Effector memory CD8-positive, alpha-beta T cell (primary cell): ENCODE data around the gene NPAS1.

Source experiments
- ATAC-seq: fragments of 150-1000 bp; cut with Tn5 transposase; replicated peaks from 2 replicates; pipeline ENCODE4 v1.10.0; 2021; ENCODE audit warnings: mild to moderate bottlenecking, moderate library complexity
- DNase-seq, 3 experiments: peaks; one replicate each; pipeline ENCODE4 v3.0.0; 2021
- H3K27ac Mint-ChIP-seq, 2 donors: one replicate each; pipeline ENCODE4 v1.8.0; 2022; ENCODE audit warnings: mild to moderate bottlenecking in 2 of 2, mixed read lengths in 2 of 2, moderate library complexity in 2 of 2
- H3K27me3 Mint-ChIP-seq, 2 donors: one replicate each; pipeline ENCODE4 v1.8.0; 2022; ENCODE audit warnings: mixed read lengths in 2 of 2
- H3K36me3 Mint-ChIP-seq: one replicate; pipeline ENCODE4 v1.8.0; 2022; ENCODE audit warnings: mild to moderate bottlenecking, moderate library complexity, mixed read lengths; ENCODE audit not compliant: insufficient read depth
- H3K4me1 Mint-ChIP-seq, 2 donors: one replicate each; pipeline ENCODE4 v1.8.0; 2022; ENCODE audit warnings: low read depth in 2 of 2, mixed read lengths in 2 of 2
- H3K4me3 Mint-ChIP-seq, 2 donors: one replicate each; pipeline ENCODE4 v1.8.0; 2022; ENCODE audit warnings: mild to moderate bottlenecking in 2 of 2, mixed read lengths in 2 of 2, moderate library complexity in 2 of 2
- H3K9me3 Mint-ChIP-seq, 2 donors: one replicate each; pipeline ENCODE4 v1.8.0; 2022; ENCODE audit warnings: mixed read lengths in 2 of 2

Gene NPAS1

DNA sequence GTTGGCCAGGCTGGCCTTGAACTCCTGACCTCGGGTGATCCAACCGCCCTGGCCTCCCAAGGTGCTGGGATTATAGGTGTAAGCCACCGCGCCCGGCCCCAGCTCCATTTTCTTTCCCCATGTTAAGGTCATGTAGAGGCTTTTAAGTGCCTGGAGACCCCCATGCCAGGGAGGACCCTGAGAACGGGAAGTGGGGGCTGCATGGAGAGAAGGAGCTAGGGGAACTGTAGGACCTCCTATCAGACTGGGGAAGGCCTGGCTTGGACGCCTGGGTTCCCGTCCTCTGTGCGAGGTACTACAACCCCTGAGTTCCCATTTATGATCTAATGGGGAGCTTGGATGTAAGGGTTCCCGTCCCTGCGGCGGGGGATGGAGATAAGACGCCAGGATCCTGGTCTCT is 714 bp upstream of the NPAS1 start:
- H3K36me3 Mint-ChIP-seq: peaks cover 3% of the 10 kb centered on the region
- no peak for ATAC-seq
- H3K27me3 Mint-ChIP-seq: peaks cover 32 to 52% of the 10 kb centered on the region in 2 donors
- H3K27ac Mint-ChIP-seq: no peak overlapping the region
- no peak for DNase-seq
- H3K9me3 Mint-ChIP-seq: no peaks in the 10 kb centered on the region
- peaks cover 6 to 12% of the 10 kb centered on the region in 2 donors for H3K4me1 Mint-ChIP-seq
- peak overlapping the region; percentile 38 to 54 for H3K4me3 Mint-ChIP-seq

DNA sequence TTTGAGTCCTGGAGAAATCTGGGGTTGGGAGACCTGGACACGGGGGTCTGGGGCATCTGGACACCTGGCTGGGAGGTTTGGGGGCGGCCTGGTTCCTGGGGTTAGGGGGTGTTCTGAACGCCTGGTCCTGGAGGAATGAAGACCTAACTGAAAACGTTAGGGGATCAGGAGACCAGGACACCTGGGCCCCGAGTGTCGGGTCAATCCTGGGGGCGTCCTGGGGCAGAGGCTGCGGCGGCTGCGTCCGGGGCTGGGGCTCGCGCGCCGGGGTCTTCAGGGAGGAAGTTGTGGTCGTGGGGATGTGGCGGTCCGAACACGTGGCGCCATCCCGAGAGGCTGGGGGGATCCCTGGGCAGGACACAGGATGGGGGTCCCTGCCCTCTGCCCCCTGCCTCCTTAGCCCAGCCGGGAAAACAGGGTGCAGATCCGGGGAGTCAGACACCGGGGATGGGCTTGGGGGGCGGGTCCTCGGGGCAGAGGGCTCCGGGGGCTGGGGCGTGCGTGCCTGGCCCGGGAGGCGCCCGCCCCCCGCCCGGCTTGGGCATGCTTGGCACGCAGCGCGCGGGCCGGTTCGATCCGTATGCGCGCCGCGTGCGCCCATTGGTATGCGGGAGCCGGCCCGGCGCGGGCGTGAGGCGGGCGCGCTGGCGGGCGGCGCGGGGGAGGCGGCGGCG is 632 bp downstream of the NPAS1 start:
- ATAC-seq: peak; percentile 34

DNA sequence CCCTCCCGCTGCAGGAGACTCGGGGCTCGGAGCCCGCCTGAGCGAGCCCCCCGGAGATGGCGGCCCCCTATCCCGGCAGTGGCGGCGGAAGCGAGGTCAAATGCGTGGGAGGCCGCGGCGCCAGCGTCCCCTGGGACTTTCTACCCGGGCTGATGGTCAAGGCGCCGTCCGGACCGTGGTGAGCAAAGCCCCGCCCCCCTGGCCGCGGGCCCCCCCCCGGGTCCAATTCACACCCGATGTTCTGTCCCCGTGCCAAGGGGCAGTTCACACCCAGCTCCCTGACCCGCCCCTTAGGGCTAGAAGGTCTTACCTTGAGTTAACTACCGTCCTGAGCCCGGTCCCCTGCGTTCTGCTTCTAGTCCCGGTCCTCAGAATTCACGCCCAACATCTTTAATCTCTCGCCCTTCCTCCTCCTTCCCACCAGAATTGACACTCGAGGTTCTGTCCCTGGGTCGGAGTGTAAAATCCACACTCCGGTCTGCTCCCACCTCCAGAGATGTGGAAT is 1.4 kb downstream of the NPAS1 start:
- no peak for ATAC-seq
- DNase-seq: no peak
- Mint-ChIP-seq H3K27ac (no peak overlapping the region), H3K4me1 (peaks cover 7 to 12% of the 10 kb centered on the region in 2 donors), H3K9me3 (no peaks in the 10 kb centered on the region), H3K27me3 (peaks cover 36 to 73% of the 10 kb centered on the region in 2 donors), H3K4me3 (peak overlapping the region; percentile 59 to 61), H3K36me3 (peaks cover 3% of the 10 kb centered on the region)

More for the DNA sequence above, 632 bp downstream of the NPAS1 start:
- DNase-seq: no peak
- Mint-ChIP-seq H3K27me3 (peaks cover 32 to 65% of the 10 kb centered on the region in 2 donors), H3K9me3 (no peaks in the 10 kb centered on the region), H3K36me3 (peaks cover 3% of the 10 kb centered on the region), H3K4me3 (peak overlapping the region; percentile 50 to 63), H3K4me1 (peaks cover 6 to 12% of the 10 kb centered on the region in 2 donors), H3K27ac (peak overlapping the region in 1 of 2 donors; percentile 51)

DNA sequence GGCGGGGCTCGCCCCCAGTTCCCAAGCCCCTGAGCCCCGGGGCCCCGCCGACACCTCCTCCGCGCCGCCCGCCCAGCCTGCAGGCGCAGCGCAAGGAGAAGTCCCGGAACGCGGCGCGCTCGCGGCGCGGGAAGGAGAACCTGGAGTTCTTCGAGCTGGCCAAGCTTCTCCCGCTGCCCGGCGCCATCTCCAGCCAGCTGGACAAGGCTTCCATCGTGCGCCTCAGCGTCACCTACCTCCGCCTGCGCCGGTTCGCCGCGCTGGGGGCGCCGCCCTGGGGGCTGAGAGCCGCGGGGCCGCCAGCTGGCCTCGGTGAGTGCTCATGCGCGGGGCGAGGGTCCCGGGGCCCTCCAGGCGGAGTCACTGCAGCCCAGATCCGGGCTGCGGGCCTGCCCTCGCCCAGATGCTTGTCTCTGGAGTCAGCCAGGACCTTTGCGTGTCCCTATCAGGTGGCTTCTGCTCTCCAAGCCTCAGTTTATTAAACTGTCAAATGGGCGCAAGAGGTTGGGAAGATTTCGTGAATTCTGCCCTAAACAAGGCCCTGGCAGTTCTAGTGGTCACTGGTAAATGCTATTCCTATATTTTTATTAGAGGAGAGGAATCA is 2.0 kb downstream of the NPAS1 start:
- H3K4me1 Mint-ChIP-seq: peaks cover 10 to 12% of the 10 kb centered on the region in 2 donors
- peak overlapping the region; percentile 59 to 61 for H3K4me3 Mint-ChIP-seq
- no peaks in the 10 kb centered on the region for H3K9me3 Mint-ChIP-seq
- no peak overlapping the region for H3K27ac Mint-ChIP-seq
- peaks cover 3% of the 10 kb centered on the region for H3K36me3 Mint-ChIP-seq
- no peak for ATAC-seq
- H3K27me3 Mint-ChIP-seq: peaks cover 42 to 79% of the 10 kb centered on the region in 2 donors
- no peak for DNase-seq

DNA sequence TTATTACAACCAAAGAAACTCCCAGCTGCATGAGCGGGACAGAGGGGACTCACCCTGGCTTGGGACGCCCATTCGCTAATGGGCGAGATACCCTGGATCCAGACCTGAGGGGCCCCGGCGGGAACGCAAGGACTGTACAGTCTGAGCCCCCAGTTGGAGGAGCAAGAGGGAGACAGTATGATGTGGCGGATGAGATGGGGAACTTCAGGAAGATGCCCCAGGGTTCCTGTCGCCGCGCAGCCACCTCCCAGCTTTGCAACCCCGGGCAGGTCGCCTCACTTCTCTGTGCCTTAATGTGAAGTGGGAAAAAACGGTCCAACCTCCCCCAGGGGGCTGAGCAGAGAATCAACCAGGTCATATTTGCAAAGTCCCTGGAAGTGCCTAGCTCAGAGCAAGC is 2.5 kb downstream of the NPAS1 start:
- no peak overlapping the region for H3K27ac Mint-ChIP-seq
- peak overlapping the region in 1 of 2 donors; percentile 12 for H3K4me3 Mint-ChIP-seq
- DNase-seq (no peak), ATAC-seq (no peak)
- H3K27me3 Mint-ChIP-seq: peaks cover 47 to 84% of the 10 kb centered on the region in 2 donors
- no peaks in the 10 kb centered on the region for H3K9me3 Mint-ChIP-seq
- peaks cover 10 to 12% of the 10 kb centered on the region in 2 donors for H3K4me1 Mint-ChIP-seq
- peaks cover 3% of the 10 kb centered on the region for H3K36me3 Mint-ChIP-seq

DNA sequence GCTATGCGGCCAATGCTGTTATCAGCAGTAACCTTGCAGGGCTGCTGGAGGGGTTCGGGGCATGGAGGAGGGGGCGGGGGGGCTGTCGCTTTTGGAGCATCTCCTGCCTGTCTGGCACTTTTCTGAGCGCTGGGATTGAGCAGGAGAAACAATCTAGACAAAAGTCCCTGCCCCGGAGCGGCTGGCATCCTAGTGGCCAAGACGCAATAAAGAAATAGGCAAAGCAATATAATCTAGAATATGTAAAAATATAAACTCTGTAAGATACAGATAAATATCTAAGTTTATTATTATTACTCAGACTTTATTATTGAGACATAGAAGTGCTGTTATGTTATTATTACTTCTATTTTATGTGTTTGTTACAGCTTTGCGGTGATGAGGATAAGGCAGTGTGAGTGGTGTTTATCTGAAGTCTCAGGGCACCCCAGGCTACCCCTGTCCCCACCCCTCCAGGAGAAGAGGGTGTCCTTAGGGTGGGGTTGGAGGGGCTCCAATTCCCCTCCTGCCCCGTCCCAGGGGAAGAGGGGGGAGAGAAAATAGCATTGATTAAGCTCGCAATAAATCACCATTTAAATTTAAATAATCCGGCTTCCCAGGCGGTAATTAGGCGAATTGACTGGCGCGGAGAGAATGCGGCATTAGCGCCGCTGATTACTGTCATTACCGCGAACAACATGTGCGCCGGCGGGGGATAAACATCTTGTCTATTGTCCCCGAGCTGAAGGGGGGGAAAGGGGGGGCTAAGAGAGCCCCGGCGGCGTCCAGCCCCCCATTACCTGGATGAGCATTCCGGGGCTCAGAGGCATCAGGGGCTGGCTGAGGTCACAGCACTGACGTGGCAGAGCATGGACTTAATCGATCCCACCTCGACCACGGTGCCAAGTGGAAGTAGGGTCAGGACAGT is 3.2 kb downstream of the NPAS1 start:
- peaks cover 54 to 91% of the 10 kb centered on the region in 2 donors for H3K27me3 Mint-ChIP-seq
- H3K27ac Mint-ChIP-seq: no peak overlapping the region
- DNase-seq (no peak), ATAC-seq (no peak)
- H3K36me3 Mint-ChIP-seq: peaks cover 7% of the 10 kb centered on the region
- peaks cover 14 to 15% of the 10 kb centered on the region in 2 donors for H3K4me1 Mint-ChIP-seq
- peak overlapping the region; percentile 12 to 45 for H3K4me3 Mint-ChIP-seq
- H3K9me3 Mint-ChIP-seq: no peaks in the 10 kb centered on the region

DNA sequence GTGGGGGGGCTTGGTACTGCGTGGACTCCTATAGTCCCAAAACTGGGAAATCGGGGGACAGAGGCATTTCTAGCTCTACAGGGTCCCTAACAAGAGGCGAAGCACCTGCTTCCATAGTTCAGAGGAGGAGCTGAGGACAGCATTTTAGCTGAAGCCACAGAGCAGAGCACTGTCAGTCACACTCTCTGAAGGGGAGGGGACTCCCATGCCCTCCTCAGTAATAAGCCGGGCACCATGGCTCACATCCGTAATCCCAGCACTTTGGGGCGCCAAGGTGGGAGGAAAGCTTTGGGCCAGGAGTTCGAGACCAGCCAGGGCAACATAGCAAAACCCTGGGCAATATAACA is 3.8 kb downstream of the NPAS1 start:
- Mint-ChIP-seq H3K27ac (no peak overlapping the region), H3K27me3 (peaks cover 59 to 95% of the 10 kb centered on the region in 2 donors)
- DNase-seq: no peak

DNA sequence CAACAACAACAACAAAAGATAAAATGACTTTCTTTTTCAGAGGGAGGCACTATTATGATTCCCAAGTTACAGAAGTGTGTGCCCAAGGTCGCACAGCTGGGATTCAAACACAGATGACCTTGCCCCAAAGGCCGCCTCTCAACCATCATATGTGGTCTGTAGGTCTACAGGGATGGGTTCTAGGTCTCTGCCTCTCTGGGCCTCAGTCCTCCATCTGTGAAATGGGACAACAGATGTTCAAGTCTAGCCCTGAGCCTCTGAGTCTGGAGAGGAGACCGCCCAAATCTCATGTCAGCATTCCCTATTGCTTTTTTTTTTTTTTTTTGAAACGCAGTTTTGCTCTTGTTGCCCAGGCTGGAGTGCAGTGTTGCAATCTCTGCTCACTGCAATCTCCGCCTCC is 4.9 kb downstream of the NPAS1 start:
- no peak for DNase-seq
- no peaks in the 10 kb centered on the region for H3K9me3 Mint-ChIP-seq
- no peak overlapping the region for H3K4me3 Mint-ChIP-seq
- H3K4me1 Mint-ChIP-seq: peaks cover 15% of the 10 kb centered on the region in 2 donors
- no peak for ATAC-seq
- H3K27me3 Mint-ChIP-seq: peaks cover 56 to 95% of the 10 kb centered on the region in 2 donors
- peaks cover 4% of the 10 kb centered on the region for H3K36me3 Mint-ChIP-seq
- no peak overlapping the region for H3K27ac Mint-ChIP-seq

More for the DNA sequence above, 3.8 kb downstream of the NPAS1 start:
- peaks cover 7% of the 10 kb centered on the region for H3K36me3 Mint-ChIP-seq
- no peaks in the 10 kb centered on the region for H3K9me3 Mint-ChIP-seq
- ATAC-seq: no peak
- H3K4me3 Mint-ChIP-seq: peak overlapping the region in 1 of 2 donors; percentile 45
- peaks cover 15% of the 10 kb centered on the region in 2 donors for H3K4me1 Mint-ChIP-seq

DNA sequence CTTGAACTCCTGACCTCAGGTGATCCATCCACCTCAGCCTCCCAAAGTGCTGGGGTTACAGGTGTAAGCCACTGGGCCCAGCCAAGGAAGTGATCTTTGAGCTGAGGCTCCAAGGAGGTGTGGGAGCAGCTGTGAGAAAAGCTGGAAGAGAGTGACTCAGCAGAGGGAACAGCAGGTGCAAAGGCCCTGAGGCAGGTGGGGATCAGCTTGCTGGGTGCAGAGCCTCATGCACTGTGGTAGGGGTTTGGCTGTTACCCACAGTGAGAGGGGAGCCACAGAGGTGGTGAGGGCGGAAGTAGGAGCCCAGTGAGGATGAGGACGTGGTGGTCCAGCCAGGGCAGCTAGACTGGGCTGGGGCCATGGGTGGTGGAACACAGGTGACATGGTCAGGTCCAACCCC is 6.5 kb downstream of the NPAS1 start:
- H3K9me3 Mint-ChIP-seq: no peaks in the 10 kb centered on the region
- peak; percentile 22 for ATAC-seq
- H3K27me3 Mint-ChIP-seq: peaks cover 61 to 90% of the 10 kb centered on the region in 2 donors
- DNase-seq: no peak
- H3K4me1 Mint-ChIP-seq: peaks cover 11 to 15% of the 10 kb centered on the region in 2 donors
- H3K27ac Mint-ChIP-seq: no peak overlapping the region
- H3K4me3 Mint-ChIP-seq: no peak overlapping the region
- peaks cover 4% of the 10 kb centered on the region for H3K36me3 Mint-ChIP-seq

DNA sequence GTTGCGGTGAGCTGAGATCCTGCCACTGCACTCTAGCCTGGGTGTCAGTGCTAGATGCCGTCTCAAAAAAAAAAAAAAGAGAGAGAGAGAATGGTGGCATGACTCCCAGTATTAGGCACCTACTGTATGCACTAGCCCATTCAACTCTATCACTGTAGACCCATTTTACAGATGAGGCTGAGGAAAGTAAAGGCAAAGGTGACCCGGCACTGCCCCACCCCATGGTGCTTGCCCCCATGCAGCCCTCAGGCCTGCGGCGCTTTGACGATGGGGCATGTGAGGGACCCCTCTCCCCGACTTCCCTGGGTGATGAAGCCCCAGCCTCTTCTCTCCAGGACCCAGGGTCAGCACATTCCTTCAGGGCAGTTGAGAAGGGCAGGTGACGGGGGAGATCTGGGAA is 7.3 kb downstream of the NPAS1 start:
- peaks cover 60 to 90% of the 10 kb centered on the region in 2 donors for H3K27me3 Mint-ChIP-seq
- H3K4me1 Mint-ChIP-seq: peaks cover 10 to 15% of the 10 kb centered on the region in 2 donors
- peaks cover 4% of the 10 kb centered on the region for H3K36me3 Mint-ChIP-seq
- no peak for DNase-seq
- no peak overlapping the region for H3K27ac Mint-ChIP-seq
- no peak for ATAC-seq
- no peak overlapping the region for H3K4me3 Mint-ChIP-seq
- no peaks in the 10 kb centered on the region for H3K9me3 Mint-ChIP-seq

DNA sequence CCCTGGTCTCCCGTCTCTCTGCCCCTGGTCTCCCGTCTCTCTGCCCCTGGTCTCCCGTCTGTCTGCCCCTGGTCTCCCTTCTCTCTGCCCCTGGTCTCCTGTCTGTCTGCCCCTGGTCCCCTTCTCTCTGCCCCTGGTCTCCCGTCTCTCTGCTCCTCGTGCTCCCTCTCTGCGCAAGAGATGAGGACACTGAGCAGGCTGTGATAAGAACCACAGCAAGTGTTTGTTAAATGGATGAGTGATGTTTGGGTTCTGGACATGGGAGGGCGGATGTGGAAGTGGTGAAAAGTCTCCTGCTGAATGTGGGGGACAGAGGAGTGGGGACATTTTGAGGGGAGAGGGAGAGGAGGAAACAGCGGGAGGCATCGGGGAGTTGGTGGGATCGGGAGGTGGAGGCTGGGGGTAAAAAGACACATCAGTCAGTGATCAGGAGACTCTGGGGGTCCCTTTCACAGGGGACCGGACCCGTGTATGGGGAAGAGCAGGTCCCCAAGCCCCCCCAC is 8.0 kb downstream of the NPAS1 start:
- peaks cover 63 to 90% of the 10 kb centered on the region in 2 donors for H3K27me3 Mint-ChIP-seq
- no peak for ATAC-seq
- no peaks in the 10 kb centered on the region for H3K9me3 Mint-ChIP-seq
- H3K27ac Mint-ChIP-seq: no peak overlapping the region
- no peak for DNase-seq
- peaks cover 15% of the 10 kb centered on the region in 2 donors for H3K4me1 Mint-ChIP-seq
- H3K36me3 Mint-ChIP-seq: peaks cover 4% of the 10 kb centered on the region
- no peak overlapping the region for H3K4me3 Mint-ChIP-seq

DNA sequence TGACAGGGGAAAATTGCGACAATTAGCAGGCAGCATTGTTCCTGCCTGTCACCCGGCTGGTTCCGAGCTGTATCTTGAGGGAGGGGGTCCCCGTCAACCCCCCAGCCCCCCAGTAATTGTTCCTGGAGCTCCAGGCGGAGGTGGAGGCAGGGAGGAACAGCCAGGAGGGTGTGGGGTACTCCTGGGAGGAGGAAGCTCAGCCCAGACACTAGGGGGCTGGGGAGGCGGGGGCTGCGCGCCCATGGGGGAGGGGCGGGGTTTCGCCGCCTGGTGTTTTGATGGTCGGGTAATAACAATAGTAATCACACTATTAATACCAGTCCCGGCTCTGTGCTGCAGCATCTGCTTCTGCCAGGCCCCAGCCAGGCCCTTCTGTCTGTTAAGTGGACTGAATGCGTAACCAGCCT is 8.6 kb downstream of the NPAS1 start:
- no peak overlapping the region for H3K4me3 Mint-ChIP-seq
- H3K27me3 Mint-ChIP-seq: peaks cover 60 to 85% of the 10 kb centered on the region in 2 donors
- H3K36me3 Mint-ChIP-seq: peaks cover 4% of the 10 kb centered on the region
- H3K27ac Mint-ChIP-seq: no peak overlapping the region
- ATAC-seq (no peak), DNase-seq (no peak)
- no peaks in the 10 kb centered on the region for H3K9me3 Mint-ChIP-seq
- H3K4me1 Mint-ChIP-seq: peaks cover 10 to 11% of the 10 kb centered on the region in 2 donors

DNA sequence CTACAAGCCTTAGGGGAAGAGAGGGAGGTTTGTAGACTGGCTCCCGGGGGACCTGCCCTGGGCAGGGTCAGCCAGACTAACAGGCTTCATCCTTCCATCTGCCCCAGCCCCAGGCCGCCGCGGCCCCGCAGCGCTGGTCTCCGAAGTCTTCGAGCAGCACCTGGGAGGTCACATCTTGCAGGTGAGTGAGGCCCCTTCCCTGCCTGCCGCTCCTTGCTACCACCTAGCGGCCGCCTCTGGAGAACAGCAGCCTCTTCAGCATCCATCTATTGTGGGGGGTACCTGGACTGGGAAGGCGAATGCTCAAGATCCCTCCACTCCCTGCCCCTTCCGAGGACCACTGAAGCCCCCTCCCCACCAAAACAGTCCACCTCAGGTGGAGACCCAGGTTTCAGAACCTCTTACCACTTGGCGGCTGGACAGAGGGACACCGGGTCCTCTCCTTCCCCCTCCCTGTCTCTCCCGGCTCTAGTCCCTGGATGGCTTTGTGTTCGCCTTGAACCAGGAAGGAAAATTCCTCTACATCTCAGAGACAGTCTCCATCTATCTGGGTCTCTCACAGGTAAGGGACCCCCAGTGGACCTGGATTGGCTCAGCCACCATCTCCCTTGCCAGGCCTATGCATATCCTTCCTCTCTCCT is 12.7 kb downstream of the NPAS1 start:
- ATAC-seq (peak; percentile 39), DNase-seq (peak; percentile 52 to 59 (median 53))
- Mint-ChIP-seq H3K27ac (no peak overlapping the region), H3K4me1 (peaks cover 16 to 24% of the 10 kb centered on the region in 2 donors), H3K4me3 (no peak overlapping the region), H3K27me3 (peaks cover 38 to 51% of the 10 kb centered on the region in 2 donors), H3K36me3 (peaks cover 20% of the 10 kb centered on the region), H3K9me3 (no peaks in the 10 kb centered on the region)
